Measurements from ENCODE around the gene PRR20C. TPM values are rescaled to one million over a fixed set of nuclear protein-coding genes. Genes with fewer than 3 reads are reported as not detected.
"Not testable (repeated sequence)": the region's sequence is repeated elsewhere in the genome, so short reads cannot be mapped to it uniquely, and the experiment has no call there.

PRR20C gene
- not detected for total RNA-seq
- polyA plus RNA-seq = not detected

DNA sequence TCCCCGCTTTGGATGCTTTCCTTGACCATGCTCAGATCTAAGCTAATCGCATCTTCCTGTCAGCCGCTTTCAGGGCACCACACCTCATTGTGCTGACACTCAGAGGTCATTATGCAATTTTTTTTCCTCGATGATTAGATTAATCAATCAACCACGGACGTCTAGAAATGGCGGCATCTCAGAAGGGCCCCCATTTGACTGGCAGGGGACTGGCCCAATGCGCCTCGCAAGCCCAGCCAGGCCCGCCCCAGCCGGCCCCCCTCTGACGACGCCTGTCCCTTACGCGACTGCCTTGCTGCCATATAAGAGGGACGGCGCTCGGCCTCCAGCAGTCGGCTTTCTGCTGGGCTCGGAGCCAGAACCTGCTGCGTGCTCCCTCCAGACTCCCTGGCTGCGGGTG, at the start of gene PRR20C:
Gene PRR20C, plus strand, starts transcription at position 301 of the 400 bp plus-strand sequence. CDS start 387 bp downstream, outside the sequence.
- not testable (repeated sequence) for DNase-seq; H3K4me1 Mint-ChIP-seq; ATAC-seq (ENCODE audit: low read depth in 2 of 2); H3K36me3 Mint-ChIP-seq; H3K36me3 ChIP-seq (ENCODE audit: control insufficient read depth, insufficient read depth, low read length); H3K9me3 Mint-ChIP-seq; H3K4me1 ChIP-seq (ENCODE audit: control insufficient read depth, insufficient read depth, low read length, poor library complexity, severe bottlenecking); H3K4me3 Mint-ChIP-seq; H3K27me3 Mint-ChIP-seq; H3K27ac ChIP-seq (ENCODE audit: insufficient read depth, low read length, poor library complexity, severe bottlenecking); H3K9me3 ChIP-seq (ENCODE audit: control insufficient read depth in 2 of 2, low read length in 2 of 2); H3K27me3 ChIP-seq (ENCODE audit: control insufficient read depth, insufficient read depth, low read length); H3K27ac Mint-ChIP-seq; H3K4me3 ChIP-seq (ENCODE audit: low read depth, low read length)

DNA sequence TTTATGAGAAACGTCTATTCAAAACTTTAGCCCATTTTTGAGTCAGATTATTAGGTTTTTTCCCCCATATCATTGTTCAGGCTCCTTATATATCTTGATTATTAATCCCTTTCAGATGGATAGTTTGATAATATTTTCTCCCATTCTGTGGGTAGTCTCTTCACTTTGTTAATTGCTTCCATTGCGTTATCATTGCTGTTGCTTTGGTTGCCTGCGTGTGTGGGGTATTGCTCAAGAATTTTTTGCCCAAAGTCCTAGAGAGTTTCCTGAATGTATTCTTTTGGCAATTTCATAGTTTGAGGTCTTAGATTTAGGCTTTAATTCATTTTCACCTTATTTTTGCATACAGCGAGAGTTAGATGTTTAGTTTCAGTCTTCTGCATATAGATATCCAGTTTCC, 38.9 kb upstream of the PRR20C start:
- Histone ChIP-seq H3K27ac (ENCODE audit: insufficient read depth, low read length, poor library complexity, severe bottlenecking) (no peak overlapping the region), H3K27me3 (ENCODE audit: control insufficient read depth, insufficient read depth, low read length) (no peaks in the 10 kb centered on the region), H3K36me3 (ENCODE audit: control insufficient read depth, insufficient read depth, low read length) (no peaks in the 10 kb centered on the region), H3K4me3 (ENCODE audit: low read depth, low read length) (no peak overlapping the region), H3K9me3 (ENCODE audit: control insufficient read depth in 2 of 2, low read length in 2 of 2) (peaks cover 3 to 12% of the 10 kb centered on the region in 2 experiments), H3K4me1 (ENCODE audit: control insufficient read depth, insufficient read depth, low read length, poor library complexity, severe bottlenecking) (no peaks in the 10 kb centered on the region)
- DNase-seq = no peak
- Mint-ChIP-seq H3K27ac (no peak overlapping the region), H3K27me3 (no peaks in the 10 kb centered on the region), H3K36me3 (no peaks in the 10 kb centered on the region), H3K4me1 (no peaks in the 10 kb centered on the region), H3K9me3 (peaks cover 4 to 21% (median 16%) of the 10 kb centered on the region in 7 donors), H3K4me3 (no peak overlapping the region)
- no peak for ATAC-seq (ENCODE audit: low read depth in 2 of 2)

DNA sequence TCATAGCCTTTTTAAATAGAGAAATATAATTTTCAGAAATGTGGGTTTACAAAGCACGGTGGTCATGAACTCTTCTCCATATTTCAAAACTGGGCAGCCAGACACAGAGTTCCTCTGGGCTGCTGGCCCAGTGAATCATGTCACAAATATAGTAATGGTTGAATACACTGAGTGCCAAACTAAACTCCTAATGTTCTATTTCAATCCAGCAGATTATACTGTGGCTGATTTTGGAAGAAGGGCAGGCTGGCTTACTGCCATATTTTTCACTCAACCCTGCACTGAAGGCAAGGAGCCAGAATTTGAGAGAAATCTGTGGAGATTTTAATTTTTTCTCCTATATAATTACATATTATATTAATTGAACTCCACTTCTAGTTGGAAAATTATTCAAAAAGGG, 30.2 kb upstream of the PRR20C start:
- H3K4me1 ChIP-seq (ENCODE audit: control insufficient read depth, insufficient read depth, low read length, poor library complexity, severe bottlenecking) = no peaks in the 10 kb centered on the region
- no peak for DNase-seq
- no peak for ATAC-seq (ENCODE audit: low read depth in 2 of 2)
- no peak overlapping the region for H3K4me3 ChIP-seq (ENCODE audit: low read depth, low read length)
- no peaks in the 10 kb centered on the region for H3K4me1 Mint-ChIP-seq
- H3K27ac ChIP-seq (ENCODE audit: insufficient read depth, low read length, poor library complexity, severe bottlenecking) = no peak overlapping the region
- H3K27me3 Mint-ChIP-seq = no peaks in the 10 kb centered on the region
- H3K9me3 ChIP-seq (ENCODE audit: control insufficient read depth in 2 of 2, low read length in 2 of 2) = no peaks in the 10 kb centered on the region
- no peak overlapping the region for H3K27ac Mint-ChIP-seq
- H3K27me3 ChIP-seq (ENCODE audit: control insufficient read depth, insufficient read depth, low read length) = no peaks in the 10 kb centered on the region
- H3K36me3 ChIP-seq (ENCODE audit: control insufficient read depth, insufficient read depth, low read length) = no peaks in the 10 kb centered on the region
- no peak overlapping the region for H3K4me3 Mint-ChIP-seq
- peaks cover 6 to 12% (median 7%) of the 10 kb centered on the region in 7 donors for H3K9me3 Mint-ChIP-seq
- no peaks in the 10 kb centered on the region for H3K36me3 Mint-ChIP-seq

DNA sequence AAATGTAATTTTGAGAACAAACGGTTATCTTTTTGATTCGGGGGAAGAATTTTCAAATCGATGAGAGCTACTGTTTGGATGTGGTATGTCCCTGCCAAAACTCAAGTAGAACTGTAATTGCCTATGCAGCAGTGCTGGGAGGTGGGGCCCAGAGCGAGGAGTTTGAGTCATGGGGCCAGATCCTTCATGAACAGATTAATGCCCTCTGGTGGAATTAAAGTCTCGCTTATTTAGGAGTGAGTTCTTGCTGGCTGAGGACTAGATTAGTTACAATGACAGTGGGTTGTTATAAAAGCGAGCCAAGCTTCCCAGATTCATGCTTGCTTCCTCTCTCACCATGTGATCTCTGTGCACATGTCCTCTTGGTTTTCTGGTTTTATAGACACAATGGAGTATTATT, 25.0 kb upstream of the PRR20C start:
- Mint-ChIP-seq H3K36me3 (no peaks in the 10 kb centered on the region), H3K27me3 (no peaks in the 10 kb centered on the region), H3K4me3 (no peak overlapping the region), H3K4me1 (no peaks in the 10 kb centered on the region), H3K9me3 (peaks cover 0 to 16% (median 5%) of the 10 kb centered on the region in 7 donors), H3K27ac (no peak overlapping the region)
- H3K4me1 ChIP-seq (ENCODE audit: control insufficient read depth, insufficient read depth, low read length, poor library complexity, severe bottlenecking) = no peaks in the 10 kb centered on the region
- H3K36me3 ChIP-seq (ENCODE audit: control insufficient read depth, insufficient read depth, low read length) = no peaks in the 10 kb centered on the region
- ATAC-seq (ENCODE audit: low read depth in 2 of 2) (no peak), DNase-seq (no peak)
- no peak overlapping the region for H3K27ac ChIP-seq (ENCODE audit: insufficient read depth, low read length, poor library complexity, severe bottlenecking)
- no peaks in the 10 kb centered on the region for H3K9me3 ChIP-seq (ENCODE audit: control insufficient read depth in 2 of 2, low read length in 2 of 2)
- no peaks in the 10 kb centered on the region for H3K27me3 ChIP-seq (ENCODE audit: control insufficient read depth, insufficient read depth, low read length)
- no peak overlapping the region for H3K4me3 ChIP-seq (ENCODE audit: low read depth, low read length)

DNA sequence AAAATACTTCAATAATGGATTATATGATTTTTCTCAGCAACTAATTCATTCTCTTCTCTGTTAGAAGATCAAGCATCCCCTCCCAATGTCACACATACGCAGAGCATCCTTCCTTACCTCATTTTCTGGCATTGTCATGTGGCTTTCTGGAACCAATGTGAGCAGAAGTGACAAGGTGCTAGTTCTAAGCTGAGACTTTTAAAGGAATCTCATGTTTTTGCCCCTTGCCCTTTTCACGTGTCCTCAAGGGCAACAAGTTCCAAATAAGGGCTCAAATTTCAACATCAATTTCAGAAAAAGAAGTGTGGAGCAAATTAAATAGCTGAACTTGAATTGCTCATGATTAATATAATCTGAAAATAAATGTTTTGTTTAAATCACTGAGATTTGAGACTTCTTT, 17.8 kb upstream of the PRR20C start:
- no peak overlapping the region for H3K27ac Mint-ChIP-seq
- no peaks in the 10 kb centered on the region for H3K4me1 Mint-ChIP-seq
- H3K36me3 ChIP-seq (ENCODE audit: control insufficient read depth, insufficient read depth, low read length) = no peaks in the 10 kb centered on the region
- ATAC-seq (ENCODE audit: low read depth in 2 of 2) (no peak), DNase-seq (no peak)
- H3K27ac ChIP-seq (ENCODE audit: insufficient read depth, low read length, poor library complexity, severe bottlenecking) = no peak overlapping the region
- no peaks in the 10 kb centered on the region for H3K4me1 ChIP-seq (ENCODE audit: control insufficient read depth, insufficient read depth, low read length, poor library complexity, severe bottlenecking)
- H3K27me3 Mint-ChIP-seq = no peaks in the 10 kb centered on the region
- no peak overlapping the region for H3K4me3 ChIP-seq (ENCODE audit: low read depth, low read length)
- H3K9me3 ChIP-seq (ENCODE audit: control insufficient read depth in 2 of 2, low read length in 2 of 2) = no peaks in the 10 kb centered on the region
- H3K36me3 Mint-ChIP-seq = no peaks in the 10 kb centered on the region
- no peak overlapping the region for H3K4me3 Mint-ChIP-seq
- H3K9me3 Mint-ChIP-seq = peaks cover 4 to 8% (median 4%) of the 10 kb centered on the region in 7 donors
- no peaks in the 10 kb centered on the region for H3K27me3 ChIP-seq (ENCODE audit: control insufficient read depth, insufficient read depth, low read length)

DNA sequence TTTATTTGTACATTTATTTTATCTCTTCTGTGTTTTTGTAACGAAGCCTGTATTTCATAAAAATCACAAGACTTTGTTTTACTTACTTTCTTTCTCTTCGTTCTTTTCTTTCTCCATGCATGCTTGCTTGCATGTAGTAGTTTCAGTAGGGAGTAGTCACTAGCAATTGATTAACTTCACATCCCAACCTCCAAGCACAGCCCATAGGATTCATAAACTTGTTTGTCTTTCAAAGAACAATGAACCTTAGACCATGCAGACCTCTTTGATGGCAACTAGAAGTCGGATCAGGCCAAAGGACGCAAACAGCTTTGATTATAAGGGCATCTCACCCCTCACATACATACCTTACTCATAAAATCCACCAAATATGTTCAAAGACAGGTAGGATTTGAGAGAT, 16.3 kb upstream of the PRR20C start:
- no peak for ATAC-seq (ENCODE audit: low read depth in 2 of 2)
- Mint-ChIP-seq H3K27me3 (no peaks in the 10 kb centered on the region), H3K27ac (no peak overlapping the region), H3K4me3 (no peak overlapping the region), H3K9me3 (peaks cover 0 to 8% (median 4%) of the 10 kb centered on the region in 7 donors), H3K36me3 (no peaks in the 10 kb centered on the region), H3K4me1 (no peaks in the 10 kb centered on the region)
- no peak overlapping the region for H3K4me3 ChIP-seq (ENCODE audit: low read depth, low read length)
- H3K27me3 ChIP-seq (ENCODE audit: control insufficient read depth, insufficient read depth, low read length) = no peaks in the 10 kb centered on the region
- no peak for DNase-seq
- no peak overlapping the region for H3K27ac ChIP-seq (ENCODE audit: insufficient read depth, low read length, poor library complexity, severe bottlenecking)
- no peaks in the 10 kb centered on the region for H3K4me1 ChIP-seq (ENCODE audit: control insufficient read depth, insufficient read depth, low read length, poor library complexity, severe bottlenecking)
- H3K36me3 ChIP-seq (ENCODE audit: control insufficient read depth, insufficient read depth, low read length) = no peaks in the 10 kb centered on the region
- H3K9me3 ChIP-seq (ENCODE audit: control insufficient read depth in 2 of 2, low read length in 2 of 2) = no peaks in the 10 kb centered on the region

DNA sequence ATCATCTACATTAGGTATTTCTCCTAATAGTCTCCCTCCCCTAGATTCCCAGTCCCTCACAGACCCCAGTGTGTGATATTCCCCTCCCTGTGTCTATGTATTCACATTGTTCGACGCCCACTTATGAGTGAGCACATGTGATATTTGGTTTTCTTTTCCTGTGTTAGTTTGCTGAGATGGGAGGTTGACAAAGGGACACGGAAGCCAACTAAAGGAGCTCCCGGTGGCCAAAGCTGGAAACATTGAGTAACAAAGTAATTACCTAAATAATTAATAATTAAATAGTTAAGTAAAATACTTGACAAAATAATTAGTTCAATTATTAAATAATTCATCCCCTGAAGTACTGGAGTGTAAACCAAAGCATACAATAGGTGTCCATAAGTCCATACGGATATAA, 14.9 kb upstream of the PRR20C start:
- H3K4me1 Mint-ChIP-seq = no peaks in the 10 kb centered on the region
- H3K36me3 Mint-ChIP-seq = no peaks in the 10 kb centered on the region
- DNase-seq (no peak), ATAC-seq (ENCODE audit: low read depth in 2 of 2) (no peak)
- Histone ChIP-seq H3K4me3 (ENCODE audit: low read depth, low read length) (no peak overlapping the region), H3K27me3 (ENCODE audit: control insufficient read depth, insufficient read depth, low read length) (no peaks in the 10 kb centered on the region), H3K4me1 (ENCODE audit: control insufficient read depth, insufficient read depth, low read length, poor library complexity, severe bottlenecking) (no peaks in the 10 kb centered on the region), H3K27ac (ENCODE audit: insufficient read depth, low read length, poor library complexity, severe bottlenecking) (no peak overlapping the region), H3K9me3 (ENCODE audit: control insufficient read depth in 2 of 2, low read length in 2 of 2) (no peaks in the 10 kb centered on the region), H3K36me3 (ENCODE audit: control insufficient read depth, insufficient read depth, low read length) (no peaks in the 10 kb centered on the region)
- H3K9me3 Mint-ChIP-seq = peaks cover 0 to 8% (median 3%) of the 10 kb centered on the region in 7 donors
- H3K27me3 Mint-ChIP-seq = no peaks in the 10 kb centered on the region
- H3K4me3 Mint-ChIP-seq = no peak overlapping the region
- no peak overlapping the region for H3K27ac Mint-ChIP-seq

DNA sequence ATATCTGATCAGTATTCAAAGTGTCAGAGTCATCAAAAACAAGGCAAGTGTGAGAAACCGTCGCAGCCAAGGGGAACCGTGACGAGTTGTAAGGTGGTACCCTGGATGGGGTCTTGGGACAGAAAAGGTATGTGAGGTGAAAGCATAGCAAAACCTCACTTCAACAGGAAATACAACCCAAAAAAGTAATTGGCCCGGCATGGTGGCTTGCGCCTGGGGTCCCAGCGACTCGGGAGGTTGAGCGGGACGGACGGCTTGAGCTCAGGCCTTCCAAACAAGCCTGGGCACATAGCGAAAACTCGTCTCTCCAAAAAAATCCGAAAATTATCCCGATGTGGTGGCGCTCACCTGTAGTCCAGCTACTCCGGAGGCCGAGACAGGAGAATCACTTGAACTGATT, 14.1 kb upstream of the PRR20C start:
- H3K36me3 Mint-ChIP-seq; H3K27ac ChIP-seq (ENCODE audit: insufficient read depth, low read length, poor library complexity, severe bottlenecking); H3K4me1 Mint-ChIP-seq; H3K36me3 ChIP-seq (ENCODE audit: control insufficient read depth, insufficient read depth, low read length); H3K4me1 ChIP-seq (ENCODE audit: control insufficient read depth, insufficient read depth, low read length, poor library complexity, severe bottlenecking); H3K27me3 Mint-ChIP-seq; H3K4me3 Mint-ChIP-seq; H3K4me3 ChIP-seq (ENCODE audit: low read depth, low read length); H3K27me3 ChIP-seq (ENCODE audit: control insufficient read depth, insufficient read depth, low read length); ATAC-seq (ENCODE audit: low read depth in 2 of 2); H3K9me3 ChIP-seq (ENCODE audit: control insufficient read depth in 2 of 2, low read length in 2 of 2); H3K27ac Mint-ChIP-seq; H3K9me3 Mint-ChIP-seq; DNase-seq: not testable (repeated sequence)

All from CD4-positive, CD25-positive, alpha-beta regulatory T cell (primary cell).